NCI-H1436 (cell line): Measurements from ENCODE around the gene BCAS3.
"Not testable (repeated sequence)": the region's sequence is repeated elsewhere in the genome, so short reads cannot be mapped to it uniquely, and the experiment has no call there.

Experiments used
- DNase-seq: peaks from one replicate; lab custom pipeline; 2025; lab: John Stamatoyannopoulos, UW

The BCAS3 gene

DNA sequence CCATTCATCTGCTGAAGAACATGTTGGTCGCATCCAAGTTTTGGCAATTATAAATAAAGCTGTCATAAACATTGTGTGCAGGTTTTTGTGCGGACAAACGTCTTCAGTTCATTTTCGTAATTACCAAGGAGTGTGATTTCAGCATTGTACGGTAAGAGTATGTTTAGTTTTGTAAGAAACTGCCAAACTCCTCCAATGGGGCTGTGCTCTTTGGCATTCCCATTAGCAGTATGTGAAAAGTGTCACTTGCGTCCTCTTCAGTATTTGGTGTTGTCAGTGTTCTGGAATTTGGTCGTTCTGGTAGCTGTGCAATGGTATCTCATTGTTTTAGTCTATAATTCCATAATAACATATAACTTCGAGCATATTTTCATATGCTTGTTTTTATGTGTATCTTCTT, 120.9 kb downstream of the BCAS3 start:
- DNase-seq, result no peak

DNA sequence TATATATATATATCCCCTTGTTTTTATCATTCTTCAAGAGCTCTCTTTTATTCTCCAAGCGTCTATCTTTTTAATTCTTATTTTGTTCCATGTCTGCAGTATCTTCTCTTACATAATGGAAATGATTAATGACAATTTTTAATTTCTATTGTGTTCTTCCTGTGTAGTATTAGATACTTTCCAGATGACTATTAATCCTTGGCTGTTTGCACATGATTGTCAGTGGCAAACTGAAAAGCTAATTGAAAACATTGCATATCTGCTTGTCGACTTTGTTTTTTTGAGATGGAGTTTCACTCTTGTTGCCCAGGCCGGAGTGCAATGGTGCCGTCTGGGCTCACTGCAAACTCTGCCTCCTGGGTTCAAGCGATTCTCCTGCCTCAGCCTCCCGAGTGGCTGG, 124.7 kb downstream of the BCAS3 start:
- DNase-seq, result no peak

DNA sequence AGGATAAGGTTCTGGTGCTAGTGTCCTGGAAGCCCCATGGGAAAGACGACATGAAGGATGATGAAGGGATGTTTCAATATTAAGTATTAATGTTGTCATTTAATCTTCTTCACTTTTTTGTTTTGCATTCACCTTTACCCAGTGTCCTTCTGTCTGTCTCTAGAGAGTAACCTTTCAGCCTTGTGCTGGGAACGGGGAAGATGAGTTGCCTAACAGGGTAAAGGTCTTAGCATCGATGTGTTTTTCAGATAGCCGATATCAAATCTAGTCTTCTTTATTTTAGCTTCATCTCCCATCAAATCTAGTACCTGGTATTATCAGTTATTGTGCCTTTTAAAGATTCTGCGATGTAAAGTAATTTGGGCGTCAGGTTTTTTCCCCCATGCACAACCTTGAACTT, 125.4 kb downstream of the BCAS3 start:
- DNase-seq, result no peak

DNA sequence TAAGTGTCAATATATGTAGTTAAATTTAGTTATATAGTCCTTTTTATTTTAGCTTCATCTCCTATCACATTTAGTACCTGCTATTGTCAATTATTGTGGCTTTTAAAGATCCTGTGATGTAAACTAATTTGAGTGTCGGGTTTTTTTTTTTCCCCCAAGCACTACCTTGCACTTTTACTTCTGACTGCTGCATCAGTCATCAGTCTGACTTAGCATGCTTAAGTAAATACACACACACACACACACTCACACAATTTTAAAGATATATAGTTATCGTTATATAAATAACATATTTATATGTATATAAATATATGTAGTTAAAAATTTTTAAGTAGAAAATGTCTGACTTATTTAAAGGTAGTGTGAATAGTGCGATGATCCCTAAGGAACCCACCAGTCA, 127.2 kb downstream of the BCAS3 start:
- DNase-seq, result no peak

DNA sequence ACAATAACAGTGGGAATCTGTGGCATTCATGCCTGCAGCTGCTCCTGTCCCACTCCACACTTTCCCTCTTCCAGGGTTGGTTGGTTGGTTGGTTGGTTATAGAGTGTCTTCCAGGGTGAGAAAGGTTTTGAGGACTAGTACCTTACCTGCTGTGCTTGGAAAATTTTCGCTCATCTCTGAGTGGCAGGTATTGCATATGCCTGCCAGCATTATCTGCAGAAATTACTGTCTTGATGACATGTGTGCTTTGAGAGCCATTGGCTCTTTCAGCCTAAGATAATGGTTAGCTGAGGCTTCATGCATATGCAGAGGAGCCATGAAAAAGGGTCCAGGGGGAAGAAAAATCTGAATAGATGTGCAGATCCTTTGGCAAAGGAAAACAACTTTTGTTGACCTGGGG, 131.8 kb downstream of the BCAS3 start:
- no peak for DNase-seq

DNA sequence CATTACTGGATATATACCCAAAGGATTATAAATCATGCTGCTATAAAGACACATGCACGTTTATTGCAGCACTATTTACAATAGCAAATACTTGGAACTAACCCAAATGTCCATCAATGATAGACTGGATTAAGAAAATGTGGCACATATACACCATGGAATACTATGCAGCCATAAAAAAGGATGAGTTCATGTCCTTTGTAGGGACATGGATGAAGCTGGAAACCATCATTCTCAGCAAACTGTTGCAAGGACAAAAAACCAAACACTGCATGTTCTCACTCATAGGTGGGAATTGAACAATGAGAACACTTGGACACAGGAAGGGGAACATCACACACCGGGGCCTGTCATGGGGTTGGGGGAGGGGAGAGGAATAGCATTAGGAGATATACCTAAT, 137.3 kb downstream of the BCAS3 start:
- not testable (repeated sequence) for DNase-seq

DNA sequence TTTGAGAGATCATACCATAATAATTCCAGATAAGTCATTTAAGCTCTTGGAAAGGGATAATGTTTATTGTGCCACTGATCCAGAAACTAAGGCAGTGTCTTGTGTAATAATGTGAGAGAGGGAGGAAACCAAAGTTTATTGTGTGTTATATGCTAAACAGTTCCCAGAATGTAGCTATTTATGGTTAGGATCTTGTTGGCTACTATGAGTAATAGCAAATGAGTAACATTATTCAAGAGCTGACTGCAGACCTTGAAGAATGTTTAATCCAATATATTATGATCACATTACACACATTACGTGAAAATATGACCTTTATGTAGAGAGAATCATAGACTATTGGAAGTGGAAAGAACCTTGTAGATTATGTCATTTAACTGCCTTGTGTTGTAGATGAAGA, 139.5 kb downstream of the BCAS3 start:
- DNase-seq, result no peak

DNA sequence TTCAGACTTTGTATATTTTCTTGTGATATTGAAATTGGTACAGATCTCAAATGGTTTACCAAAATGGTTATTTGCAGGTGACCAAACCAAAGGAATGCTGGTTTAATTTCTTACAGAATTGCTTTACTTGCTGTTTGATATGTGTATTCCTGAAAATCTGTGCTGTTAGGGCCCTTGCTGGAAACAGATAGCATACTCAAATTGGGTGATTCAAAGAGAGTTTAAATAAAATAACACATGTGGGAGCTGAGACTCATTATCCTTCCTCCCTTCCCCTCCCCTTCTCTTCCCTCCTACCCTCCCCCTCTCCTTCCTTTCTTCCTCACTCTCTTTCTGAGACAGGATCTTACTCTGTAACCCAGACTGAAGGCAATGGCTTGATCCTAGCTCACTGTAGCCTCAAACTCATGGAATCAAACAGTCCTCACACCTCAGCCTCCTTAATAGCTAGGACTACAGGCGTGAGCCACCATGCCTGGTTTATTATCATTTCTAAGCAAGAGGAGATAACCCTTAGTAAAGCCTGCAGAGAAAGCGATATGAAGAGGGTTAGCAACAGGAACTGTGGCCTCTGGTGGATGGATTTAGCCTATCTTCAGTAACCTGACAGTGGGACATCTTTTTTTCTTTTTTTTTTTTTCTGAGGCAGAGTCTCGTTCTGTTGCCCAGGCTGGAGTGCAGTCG, 141.9 kb downstream of the BCAS3 start:
- DNase-seq, result no peak

DNA sequence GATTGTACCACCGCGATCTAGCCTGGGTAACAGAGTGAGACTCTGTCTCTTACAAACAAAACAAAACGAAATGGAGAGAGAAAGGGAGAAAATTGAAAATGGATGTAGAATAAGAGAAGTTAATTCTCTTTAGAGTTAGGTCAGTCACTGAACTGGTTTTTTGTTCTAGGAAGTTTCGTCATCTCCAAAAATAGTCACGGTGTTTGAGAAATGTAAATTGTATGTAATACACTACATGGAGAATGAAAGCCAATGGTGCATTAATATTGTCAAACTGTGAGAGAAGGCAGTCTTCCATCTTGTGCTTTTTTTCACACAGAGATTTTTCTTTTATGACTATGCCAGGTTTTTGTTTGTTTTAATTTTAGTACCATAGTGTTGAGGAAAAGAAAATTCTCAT, 145.9 kb downstream of the BCAS3 start:
- DNase-seq, result no peak

DNA sequence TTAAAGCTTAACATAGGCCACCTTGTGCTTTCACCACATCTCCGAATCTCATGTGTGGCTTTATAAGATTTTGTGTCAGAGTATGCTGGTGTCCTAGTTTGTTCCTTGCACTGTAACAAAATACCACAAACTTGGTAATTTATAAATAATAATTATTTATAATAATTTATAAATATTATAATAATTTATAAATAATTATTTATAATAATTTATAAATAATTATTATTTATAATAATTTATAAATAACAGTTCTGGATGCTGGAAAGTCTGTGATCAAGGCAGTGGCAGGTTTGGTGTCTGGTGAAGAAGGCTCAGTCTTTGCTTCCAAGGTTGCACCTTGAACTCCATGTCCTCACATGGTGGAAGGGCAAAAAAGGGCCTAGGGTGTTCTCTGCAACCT, 147.7 kb downstream of the BCAS3 start:
- DNase-seq, result no peak

DNA sequence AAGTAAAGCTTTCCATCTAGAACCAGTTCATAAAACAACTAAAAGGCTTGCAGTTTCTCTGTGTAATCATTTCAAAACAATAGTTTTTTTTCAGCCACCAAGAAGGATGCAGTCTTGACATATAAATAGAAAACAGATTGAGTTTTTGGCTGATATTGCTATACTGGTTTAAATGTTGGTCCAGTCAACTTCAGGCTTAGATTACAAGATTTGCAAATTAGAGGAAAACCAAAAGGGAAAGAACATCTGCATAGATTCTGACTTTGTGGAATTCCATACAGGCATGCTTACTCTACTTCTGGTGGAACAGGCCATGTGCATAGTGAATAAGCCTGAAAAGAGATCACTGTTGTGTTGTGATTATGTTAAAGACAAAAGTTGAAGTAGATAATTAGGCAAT, 150.3 kb downstream of the BCAS3 start:
- DNase-seq, result no peak

DNA sequence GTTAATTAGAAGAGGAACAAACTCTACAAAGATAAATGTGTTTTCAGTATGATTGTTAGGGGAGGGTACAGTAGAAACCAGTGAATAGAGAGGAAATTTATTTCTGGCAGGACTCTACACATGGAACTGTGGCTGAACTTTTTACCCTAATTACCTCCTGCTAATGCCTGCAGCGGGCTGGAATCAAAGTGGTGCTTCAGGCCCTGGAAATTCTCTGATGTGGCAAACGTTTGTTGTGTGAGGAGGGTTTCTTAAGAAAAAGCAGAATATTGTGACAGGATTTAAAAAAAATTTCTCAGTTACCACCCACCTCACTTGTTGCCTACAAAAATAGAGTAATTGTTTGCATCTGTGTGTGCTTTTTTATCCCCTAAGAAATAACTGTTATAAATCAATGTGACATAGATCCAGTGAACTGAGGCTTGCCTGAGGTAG, 154.5 kb downstream of the BCAS3 start:
- no peak for DNase-seq

DNA sequence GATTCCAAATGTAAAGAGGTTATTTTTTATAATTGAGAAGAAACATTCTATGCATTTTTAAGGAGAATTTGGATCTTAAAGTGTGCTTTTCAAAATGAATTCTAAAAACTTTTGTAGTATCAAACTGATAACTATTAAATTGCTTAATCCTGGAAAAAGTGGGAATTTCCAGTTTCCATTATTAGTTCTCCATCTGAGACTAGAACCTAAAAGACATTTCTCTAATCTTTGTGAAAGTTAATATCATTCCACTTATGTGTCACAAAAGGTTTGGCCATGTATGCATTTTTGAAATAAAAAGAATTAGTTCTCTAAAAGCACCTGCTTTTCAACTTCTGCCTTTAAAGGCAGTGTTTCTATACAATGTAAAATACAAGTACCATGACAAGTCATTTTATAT, 155.0 kb downstream of the BCAS3 start:
- no peak for DNase-seq

DNA sequence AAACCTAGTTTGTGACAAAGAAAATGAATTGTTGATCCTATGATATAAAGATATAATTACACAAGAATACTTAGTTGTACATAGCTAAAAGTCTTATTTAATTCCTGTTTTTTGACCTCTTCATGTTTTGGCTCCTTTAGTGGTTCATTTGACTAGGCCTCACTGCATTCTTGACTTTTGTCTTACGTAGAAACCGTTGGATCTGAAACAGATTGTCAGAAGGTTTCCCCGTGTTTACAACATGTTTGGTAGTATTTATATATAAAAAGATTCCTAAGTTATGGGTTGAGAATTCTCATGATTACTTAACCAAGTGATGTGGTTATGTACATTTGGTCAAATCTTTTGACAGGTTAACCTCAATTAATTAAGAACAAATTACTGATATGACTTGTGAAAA, 162.8 kb downstream of the BCAS3 start:
- no peak for DNase-seq

DNA sequence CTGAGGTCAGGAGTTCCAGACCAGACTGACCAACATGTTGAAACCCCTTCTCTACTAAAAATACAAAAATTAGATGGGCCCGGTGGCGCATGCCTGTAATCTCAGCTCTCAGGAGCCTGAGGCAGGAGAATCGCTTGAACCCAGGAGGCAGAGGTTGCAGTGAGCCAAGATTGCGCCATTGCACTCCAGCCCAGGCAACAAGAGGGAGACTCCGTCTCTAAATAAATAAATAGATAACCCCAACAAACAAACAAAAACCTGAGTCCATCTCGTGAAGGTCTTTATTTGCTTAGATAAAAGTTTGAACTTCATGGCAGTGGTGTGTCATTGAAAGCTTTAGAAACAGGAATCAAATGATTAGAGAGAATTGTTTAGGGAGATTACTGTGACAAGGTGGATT, 167.4 kb downstream of the BCAS3 start:
- DNase-seq, result no peak

DNA sequence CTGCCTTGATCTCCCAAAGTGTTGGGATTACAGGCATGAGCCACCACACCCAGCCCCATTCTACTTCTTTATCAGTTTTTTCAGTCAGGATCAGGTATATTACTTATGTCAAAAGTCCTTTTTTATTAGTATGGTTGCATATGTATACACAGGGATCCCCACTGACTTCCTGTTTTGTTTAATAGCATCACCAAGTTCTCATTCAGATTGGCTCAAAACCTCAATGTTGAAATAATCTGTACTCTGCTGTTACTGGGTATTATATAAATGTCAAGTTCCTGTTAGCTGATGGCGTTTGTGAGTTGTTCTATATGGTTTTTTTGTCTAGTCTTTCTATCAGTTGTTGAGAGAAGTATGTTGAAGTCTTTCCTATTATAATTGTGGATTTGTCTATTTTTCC, 168.5 kb downstream of the BCAS3 start:
- DNase-seq, result no peak

DNA sequence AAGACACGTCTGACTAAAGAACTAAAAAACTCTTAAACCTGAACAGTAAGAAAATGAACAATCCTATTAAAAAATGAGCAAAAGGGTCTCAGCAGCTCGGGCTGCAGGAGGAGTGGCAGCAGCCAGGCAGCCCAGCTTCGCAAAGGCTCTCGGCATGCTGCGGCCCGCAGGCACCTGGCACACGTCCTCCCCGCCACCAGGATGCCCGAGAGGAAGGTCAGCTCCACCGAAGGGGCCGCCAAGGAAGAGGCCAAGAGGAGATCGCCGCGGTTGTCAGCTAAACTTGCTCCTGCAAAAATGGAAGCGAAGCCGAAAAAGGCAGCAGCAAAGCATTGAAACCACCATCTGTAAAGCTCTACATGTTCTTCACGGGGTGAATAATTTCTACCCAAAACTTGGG, 173.5 kb downstream of the BCAS3 start:
- no peak for DNase-seq

DNA sequence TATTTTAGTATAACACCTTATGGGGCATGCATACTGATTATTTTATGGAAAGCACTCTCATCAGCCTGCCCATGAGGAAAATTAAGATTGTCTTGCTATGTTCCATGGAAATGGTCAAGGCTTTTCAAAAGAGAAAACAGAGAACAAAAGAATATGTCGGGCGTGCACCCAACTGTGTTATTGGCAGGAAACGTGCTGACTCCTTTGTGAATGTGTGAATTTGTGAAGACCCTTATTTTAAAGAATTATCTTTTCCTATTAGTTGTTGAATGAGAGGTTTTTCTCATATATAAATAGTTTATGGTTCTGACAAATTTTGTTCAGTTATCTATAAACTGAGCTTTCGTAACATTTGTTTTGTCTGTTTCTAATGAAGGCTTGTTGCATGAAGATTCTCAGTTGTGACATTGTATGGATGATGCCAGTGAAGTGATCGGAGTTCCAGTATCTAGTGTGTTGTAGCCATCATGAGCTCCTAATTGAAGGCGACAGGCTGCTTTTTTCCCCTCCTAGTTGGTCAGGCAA, 180.0 kb downstream of the BCAS3 start:
- DNase-seq, result no peak

DNA sequence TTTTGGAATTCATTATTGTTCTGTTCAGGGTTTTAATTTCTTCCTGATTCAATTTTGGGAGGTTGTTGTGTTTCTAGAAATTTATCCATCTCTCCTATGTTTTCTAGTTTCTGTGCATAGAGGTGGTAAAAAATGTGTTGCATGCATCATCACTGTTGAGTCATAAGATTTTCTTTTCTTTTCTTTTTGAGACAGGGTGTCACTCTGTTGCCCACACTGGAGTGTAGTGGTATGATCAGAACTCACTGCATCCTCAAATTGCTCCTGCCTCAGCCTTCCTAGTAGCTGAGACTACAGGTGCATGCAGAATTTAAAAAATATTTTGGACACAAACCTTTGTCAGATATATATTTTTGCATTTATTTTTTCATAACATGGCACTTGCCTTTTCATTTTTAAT, 184.8 kb downstream of the BCAS3 start:
- no peak for DNase-seq

DNA sequence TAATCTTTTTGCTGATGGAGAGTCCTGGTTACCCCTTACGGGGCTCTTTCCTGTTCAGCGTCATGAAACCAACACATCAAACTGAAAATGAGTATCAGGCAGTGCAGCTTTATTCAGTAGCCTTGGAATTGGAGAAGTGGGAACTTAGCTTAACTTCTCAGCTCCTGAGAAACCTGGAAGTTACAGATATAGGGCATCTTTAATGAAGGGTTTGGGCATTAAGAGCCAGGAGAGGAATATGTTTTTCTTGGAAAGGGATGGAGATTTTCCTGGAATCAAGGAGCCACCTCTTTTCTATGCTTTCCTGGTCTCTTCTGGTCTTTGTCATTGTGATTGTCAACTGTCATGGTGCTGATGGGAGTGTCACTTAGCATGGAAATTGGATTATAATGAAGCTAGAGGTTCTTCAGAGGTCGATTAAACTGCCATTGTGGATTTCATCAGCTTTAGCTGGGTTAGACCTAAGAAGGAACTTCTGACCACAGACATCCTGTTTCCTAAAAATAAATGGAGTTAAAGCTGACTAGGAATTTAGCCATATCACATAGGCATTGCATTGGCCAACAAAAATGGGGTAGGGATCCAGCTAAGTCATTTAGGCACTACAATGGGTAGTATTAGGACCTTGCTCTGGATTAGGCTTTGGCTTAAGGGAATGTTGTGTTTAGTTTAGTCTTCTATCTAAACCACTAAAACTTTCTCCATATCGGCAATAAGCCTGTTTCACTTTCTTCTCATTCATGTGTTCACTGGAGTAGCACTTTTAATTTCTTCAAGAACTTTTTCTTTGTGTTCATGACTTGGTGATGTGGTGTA, 186.4 kb downstream of the BCAS3 start:
- DNase-seq, result no peak

DNA sequence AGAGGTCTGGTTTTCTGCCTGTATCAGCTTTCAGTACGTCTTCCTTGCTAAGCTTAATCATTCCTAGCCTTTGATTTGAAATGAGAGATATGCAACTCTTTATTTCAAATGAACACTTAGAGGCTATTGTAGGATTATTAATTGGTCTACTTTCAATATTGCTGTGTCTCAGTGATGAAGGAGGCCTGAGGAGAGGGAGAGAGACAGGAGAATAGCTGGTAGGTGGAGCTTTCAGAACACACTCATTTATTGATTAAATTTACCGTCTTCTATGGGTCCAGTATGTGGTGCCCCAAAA, 187.0 kb downstream of the BCAS3 start:
- no peak for DNase-seq

DNA sequence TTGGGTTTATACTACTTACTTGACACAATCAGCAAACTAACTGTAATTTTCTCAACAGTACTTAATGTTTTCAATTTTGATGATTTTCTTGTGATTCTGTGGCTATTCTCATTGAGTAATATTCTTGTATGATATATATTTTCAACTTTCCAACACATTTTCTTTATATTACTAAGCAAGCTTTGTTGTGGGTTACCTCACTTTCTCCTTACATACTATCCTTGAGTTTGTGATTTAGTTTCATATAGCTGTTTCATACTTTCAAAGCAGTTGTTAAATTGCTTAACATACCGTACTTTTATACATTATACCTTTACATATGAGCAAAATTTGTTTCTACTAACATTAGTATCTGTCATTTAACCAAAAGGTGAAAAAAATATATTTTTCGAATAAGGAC, 197.1 kb downstream of the BCAS3 start:
- no peak for DNase-seq

DNA sequence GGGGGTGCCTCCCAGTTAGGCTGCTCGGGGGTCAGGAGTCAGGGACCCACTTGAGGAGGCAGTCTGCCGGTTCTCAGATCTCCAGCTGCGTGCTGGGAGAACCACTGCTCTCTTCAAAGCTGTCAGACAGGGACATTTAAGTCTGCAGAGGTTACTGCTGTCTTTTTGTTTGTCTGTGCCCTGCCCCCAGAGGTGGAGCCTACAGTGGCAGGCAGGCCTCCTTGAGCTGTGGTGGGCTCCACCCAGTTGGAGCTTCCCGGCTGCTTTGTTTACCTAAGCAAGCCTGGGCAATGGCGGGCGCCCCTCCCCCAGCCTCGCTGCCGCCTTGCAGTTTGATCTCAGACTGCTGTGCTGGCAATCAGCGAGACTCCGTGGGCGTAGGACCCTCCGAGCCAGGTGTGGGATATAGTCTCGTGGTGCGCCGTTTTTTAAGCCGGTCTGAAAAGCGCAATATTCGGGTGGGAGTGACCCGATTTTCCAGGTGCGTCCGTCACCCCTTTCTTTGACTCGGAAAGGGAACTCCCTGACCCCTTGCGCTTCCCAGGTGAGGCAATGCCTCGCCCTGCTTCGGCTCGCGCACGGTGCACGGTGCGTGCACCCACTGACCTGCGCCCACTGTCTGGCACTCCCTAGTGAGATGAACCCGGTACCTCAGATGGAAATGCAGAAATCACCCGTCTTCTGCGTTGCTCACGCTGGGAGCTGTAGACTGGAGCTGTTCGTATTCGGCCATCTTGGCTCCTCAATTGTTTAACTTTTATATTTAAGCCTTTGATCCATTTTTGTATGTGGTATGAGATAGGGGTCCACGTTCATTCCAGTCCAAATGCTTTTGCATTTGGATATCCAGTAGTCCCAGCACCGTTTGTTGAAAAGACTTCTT, 209.3 kb downstream of the BCAS3 start:
- not testable (repeated sequence) for DNase-seq
